ENCODE data around the gene FXYD7. TPM values are rescaled to one million over a fixed set of nuclear protein-coding genes. Genes with fewer than 3 reads are reported as not detected.

The FXYD7 gene
- total and polyA plus RNA-seq, 9 of the 15 experiments (the other 6 are each of a cell fraction or from before 2014, with no cell fraction given): 0.10 to 0.80 (median 0.31) TPM; not detected in 3

- peak; percentile 73 for TF ChIP-seq ZNF41 (CRISPR knock-in tag; conservative IDR thresholded peaks at IDR 0.05)
- TF ChIP-seq ARNT (IDR thresholded peaks at IDR 0.05): 0 out of 4 replicates have a peak, but pooled peaks of 1 of the 2 experiments have one; percentile 41
- peak; percentile 44; the same call in 1 of the 2 replicates for TF ChIP-seq ZKSCAN3 (CRISPR knock-in tag; IDR thresholded peaks at IDR 0.05)
- TF ChIP-seq ID3 (CRISPR knock-in tag; IDR thresholded peaks at IDR 0.05): peak; percentile 63; the same call in 1 of the 2 replicates
- TF ChIP-seq ID3 (tag; IDR thresholded peaks at IDR 0.05): peak; percentile 98
- TF ChIP-seq ZNF696 (CRISPR knock-in tag; conservative IDR thresholded peaks at IDR 0.05): peak; percentile 86
- TF ChIP-seq STAT5B (CRISPR knock-in tag; IDR thresholded peaks at IDR 0.05): peak; percentile 44; the same call in 1 of the 2 replicates
- TF ChIP-seq GTF2A2 (tag; IDR thresholded peaks at IDR 0.05): peak; percentile 89
- TF ChIP-seq ATF4 (CRISPR knock-in tag; IDR thresholded peaks at IDR 0.05): peak; percentile 48; the same call in 1 of the 2 replicates
- TF ChIP-seq HES1 (IDR thresholded peaks at IDR 0.05; ENCODE audit: low read depth): no peak
- peak; percentile 88 for TF ChIP-seq ZNF79 (CRISPR knock-in tag; IDR thresholded peaks at IDR 0.05; ENCODE audit: low read depth)
- TF ChIP-seq CHAMP1 (IDR thresholded peaks at IDR 0.05): no peak
- no peak for TF ChIP-seq E2F8 (IDR thresholded peaks at IDR 0.05; ENCODE audit: low read depth, partially characterized antibody)
- TF ChIP-seq TEAD1 (CRISPR knock-in tag; IDR thresholded peaks at IDR 0.05): peak in 1 of 2 experiments; percentile 86; a peak in 2 of 4 replicates
- TF ChIP-seq ZFX (CRISPR knock-in tag; IDR thresholded peaks at IDR 0.05): 0 out of 2 replicates have a peak, but pooled peaks have one; percentile 25
These were observed 22.4 kb downstream of the FXYD7 start (continued) for GRCh38 chr19:35165200-35166058.
